NCI-H2227 (cell line): ENCODE results near the gene OR51B2.
"Not testable (repeated sequence)": the region's sequence is repeated elsewhere in the genome, so short reads cannot be mapped to it uniquely, and the experiment has no call there.

ENCODE experiments used
- DNase-seq: peaks from one replicate; lab custom pipeline; 2025; ENCODE audit not compliant: unreplicated experiment; lab: John Stamatoyannopoulos, UW

Gene OR51B2

GRCh38 chr11:5324197-5324596 is at the start of gene OR51B2:
TSS of gene OR51B2 (minus strand) at chr11:5324297. CDS start at chr11:5324297, 0 bp downstream.
- no peak for DNase-seq

GRCh38 chr11:5369789-5370188 is 45.7 kb upstream of the OR51B2 start:
- no peak for DNase-seq

- DNase-seq: no peak
Measured at GRCh38 chr11:5368502-5369043, 44.5 kb upstream of the OR51B2 start.

GRCh38 chr11:5367448-5368074 is 43.5 kb upstream of the OR51B2 start:
- DNase-seq: no peak

GRCh38 chr11:5366856-5367255 is 42.8 kb upstream of the OR51B2 start:
- DNase-seq: no peak

- not testable (repeated sequence) for DNase-seq
Measured at GRCh38 chr11:5366365-5366764, 42.3 kb upstream of the OR51B2 start.

GRCh38 chr11:5364214-5364613 is 40.1 kb upstream of the OR51B2 start:
- DNase-seq: no peak

- DNase-seq: no peak
Measured at GRCh38 chr11:5363679-5364078, 39.6 kb upstream of the OR51B2 start.

- DNase-seq: no peak
Measured at GRCh38 chr11:5362017-5362625, 38.0 kb upstream of the OR51B2 start.

GRCh38 chr11:5356031-5356430 is 31.9 kb upstream of the OR51B2 start:
- DNase-seq: not testable (repeated sequence)

GRCh38 chr11:5351208-5351607 is 27.1 kb upstream of the OR51B2 start, which contains the start of gene OR51B6:
TSS of gene OR51B6 (plus strand) at chr11:5351508. CDS start at chr11:5351508, 0 bp downstream.
- no peak for DNase-seq

GRCh38 chr11:5349550-5349949 is 25.5 kb upstream of the OR51B2 start:
- DNase-seq: no peak

- no peak for DNase-seq
Measured at GRCh38 chr11:5348551-5349194, 24.6 kb upstream of the OR51B2 start.

GRCh38 chr11:5345831-5346230 is 21.7 kb upstream of the OR51B2 start:
- no peak for DNase-seq

- no peak for DNase-seq
Measured at GRCh38 chr11:5343474-5344335, 19.6 kb upstream of the OR51B2 start, which contains the start of gene OR51B5. TSS of gene OR51B5 (minus strand) at chr11:5343524. CDS start at chr11:5343524, 0 bp downstream.

- DNase-seq: no peak
Measured at GRCh38 chr11:5339771-5340322, 15.8 kb upstream of the OR51B2 start.

- not testable (repeated sequence) for DNase-seq
Measured at GRCh38 chr11:5337253-5337652, 13.2 kb upstream of the OR51B2 start.

- no peak for DNase-seq
Measured at GRCh38 chr11:5336331-5336730, 12.2 kb upstream of the OR51B2 start.

GRCh38 chr11:5335170-5335569 is 11.1 kb upstream of the OR51B2 start:
- no peak for DNase-seq

GRCh38 chr11:5317292-5317691 is 6.8 kb downstream of the OR51B2 start:
- no peak for DNase-seq
